AG04450 (cell line): ENCODE data around the gene RBFOX2. TPM values are rescaled to one million over a fixed set of nuclear protein-coding genes. Genes with fewer than 3 reads are reported as not detected.

Source experiments
- CTCF ChIA-PET: fragments of 300-600, 350-600 bp; formaldehyde crosslinking; extraction: SDS; loops from one replicate; lab custom pipeline; 2022; ENCODE audit warnings: antibody characterized with exemption, inconsistent platforms; lab: Charles Lee
- POLR2A ChIA-PET: fragments of 350-600 bp; formaldehyde crosslinking; extraction: SDS; loops from one replicate; lab custom pipeline; 2021; ENCODE audit warnings: antibody characterized with exemption, inconsistent platforms; lab: Yijun Ruan, JAX
- DNase-seq: peaks from one replicate; pipeline ENCODE4 v3.0.0-alpha.2; 2011; ENCODE audit warnings: low read depth, low spot score
- H3K27ac ChIP-seq: one replicate; pipeline ENCODE4 v1.5.1; 2012; ENCODE audit warnings: low read depth, low read length, control low read depth
- H3K27me3 ChIP-seq: one replicate; pipeline ENCODE4 v1.6.0; 2012; ENCODE audit warnings: low read length; ENCODE audit not compliant: control insufficient read depth, insufficient read depth
- H3K4me3 ChIP-seq: 2 replicates; pipeline ENCODE4 v1.5.1; 2011; ENCODE audit warnings: mild to moderate bottlenecking, low read depth, low read length, control low read depth
- H3K9me3 ChIP-seq: 2 replicates; pipeline ENCODE4 v1.5.1; 2012; ENCODE audit warnings: low read length; ENCODE audit not compliant: control insufficient read depth, insufficient read depth
- CTCF ChIP-seq: IDR thresholded peaks from 2 replicates; pipeline ENCODE4 v1.5.1; 2011; ENCODE audit warnings: low read depth, low read length, control low read depth, inconsistent platforms
- polyA plus RNA-seq: library from polyadenylated mRNA; depleted of rRNA; stranded (reverse); fragments of >200 nt; gene quantifications from 2 replicates; pipeline ENCODE4 v1.2.3, GENCODE V29; 2011

RBFOX2 gene
- polyA plus RNA-seq, 1 experiment, result 288 TPM

GRCh38 chr22:35970616-35971455 lies 57.8 kb downstream of the RBFOX2 start:
- H3K27me3 ChIP-seq, result no peaks in the 10 kb centered on the region
- ChIA-PET POLR2A (interaction anchor here (0.6 to 2.1 kb wide), 3 partner anchors 25 to 116 kb away, joined by 5 to 25 read pairs (median 13); no protein-coding TSS in a partner anchor), CTCF (interaction anchor here (0.6 to 2.0 kb wide), 4 partner anchors 14 to 95 kb away, joined by 3 to 14 read pairs (median 4); no protein-coding TSS in a partner anchor)
- peak overlapping the region; percentile 80 for H3K27ac ChIP-seq
- H3K4me3 ChIP-seq, result no peak overlapping the region; the same call in 1 of the 2 replicates
- no peak for DNase-seq
- TF ChIP-seq CTCF, result no peak
- H3K9me3 ChIP-seq, result no peaks in the 10 kb centered on the region

GRCh38 chr22:35967046-35967397 lies 61.6 kb downstream of the RBFOX2 start:
- no peak overlapping the region for H3K4me3 ChIP-seq
- H3K27me3 ChIP-seq, result no peaks in the 10 kb centered on the region
- no peak for DNase-seq
- POLR2A ChIA-PET, result interaction anchor here (0.7 to 1.1 kb wide), 2 partner anchors 10 kb away, joined by 3 read pairs; no protein-coding TSS in a partner anchor
- H3K27ac ChIP-seq, result no peak overlapping the region
- TF ChIP-seq CTCF, result no peak
- CTCF ChIA-PET, result interaction anchor here (2.6 kb wide), 1 partner anchor 99 kb away, joined by 14 read pairs; no protein-coding TSS in a partner anchor
- H3K9me3 ChIP-seq, result no peaks in the 10 kb centered on the region

GRCh38 chr22:35966314-35967045 lies 62.1 kb downstream of the RBFOX2 start:
- CTCF ChIA-PET, result interaction anchor here (2.6 kb wide), 1 partner anchor 99 kb away, joined by 14 read pairs; no protein-coding TSS in a partner anchor
- peak; percentile 37 for TF ChIP-seq CTCF
- H3K27ac ChIP-seq, result no peak overlapping the region
- POLR2A ChIA-PET, result interaction anchor here (0.7 kb wide), 1 partner anchor 9 kb away, joined by 3 read pairs; no protein-coding TSS in a partner anchor
- H3K27me3 ChIP-seq, result no peaks in the 10 kb centered on the region
- H3K9me3 ChIP-seq, result no peaks in the 10 kb centered on the region
- no peak overlapping the region for H3K4me3 ChIP-seq
- DNase-seq, result no peak

GRCh38 chr22:35963237-35963810 lies 65.3 kb downstream of the RBFOX2 start:
- Histone ChIP-seq H3K9me3 (no peaks in the 10 kb centered on the region), H3K4me3 (no peak overlapping the region), H3K27ac (no peak overlapping the region), H3K27me3 (no peaks in the 10 kb centered on the region)
- ChIA-PET CTCF (interaction anchor here (0.5 to 3.3 kb wide), 3 partner anchors 103 to 360 kb away, joined by 3 to 19 read pairs (median 3); no protein-coding TSS in a partner anchor), POLR2A (no interaction called here)
- TF ChIP-seq CTCF, result no peak
- no peak for DNase-seq
